HepG2 (cell line): ENCODE results near the gene POLR1C. TPM values are rescaled to one million over a fixed set of nuclear protein-coding genes. Genes with fewer than 3 reads are reported as not detected.

Source experiments
- BORCS8-MEF2B ChIP-seq: sonication (generic); formaldehyde crosslinking; IDR thresholded peaks from 2 replicates; pipeline ENCODE4 v1.8.0; 2022; ENCODE audit warnings: mild to moderate bottlenecking, missing genetic modification reagents
- CENPX ChIP-seq: sonication (generic); formaldehyde crosslinking; IDR thresholded peaks from 2 replicates; pipeline ENCODE4 v1.9.0; 2021; ENCODE audit warnings: mild to moderate bottlenecking, missing genetic modification reagents, moderate library complexity
- DR1 ChIP-seq: sonication (generic); formaldehyde crosslinking; IDR thresholded peaks from 2 replicates; pipeline ENCODE4 v1.8.0; 2021; ENCODE audit warnings: mild to moderate bottlenecking, missing genetic modification reagents, inconsistent platforms
- ETS1 ChIP-seq: sonication (generic); formaldehyde crosslinking; IDR thresholded peaks from 2 replicates; pipeline ENCODE4 v1.4.0; 2020; ENCODE audit warnings: missing genetic modification reagents
- FIP1L1 ChIP-seq: fragments of 200-400 bp; formaldehyde crosslinking; IDR thresholded peaks from 2 replicates; pipeline ENCODE4 v1.6.1; 2018; ENCODE audit warnings: low read depth, mild to moderate bottlenecking, low read length, moderate library complexity, borderline replicate concordance; ENCODE audit not compliant: insufficient read depth
- KAT7 ChIP-seq: IDR thresholded peaks from 2 replicates; pipeline ENCODE4 v1.6.1; 2018; ENCODE audit warnings: borderline replicate concordance, missing compliant biosample characterization
- MLLT10 ChIP-seq: sonication (generic); formaldehyde crosslinking; IDR thresholded peaks from 2 replicates; pipeline ENCODE4 v1.4.0; 2020; ENCODE audit warnings: missing genetic modification reagents
- MXD4 ChIP-seq: IDR thresholded peaks from 2 replicates; pipeline ENCODE4 v1.6.1; 2016; ENCODE audit warnings: mild to moderate bottlenecking, missing biosample characterization, missing genetic modification reagents
- MYC ChIP-seq: sonication (generic); formaldehyde crosslinking; IDR thresholded peaks from 2 replicates; pipeline ENCODE4 v1.9.0; 2021; ENCODE audit warnings: missing genetic modification reagents, borderline replicate concordance
- RXRA ChIP-seq: sonication (generic); formaldehyde crosslinking; IDR thresholded peaks from 2 replicates; pipeline ENCODE4 v1.5.1; 2020; ENCODE audit warnings: missing genetic modification reagents
- SETDB1 ChIP-seq: sonication (generic); formaldehyde crosslinking; IDR thresholded peaks from 2 replicates; pipeline ENCODE4 v1.5.1; 2020; ENCODE audit warnings: missing genetic modification reagents, mild to moderate bottlenecking, borderline replicate concordance
- SMARCC2 ChIP-seq: fragments of 450-650 bp; IDR thresholded peaks from 2 replicates; pipeline ENCODE4 v1.6.1; 2017; ENCODE audit warnings: antibody characterized with exemption, mild to moderate bottlenecking
- ZNF251 ChIP-seq: sonication (generic); formaldehyde crosslinking; IDR thresholded peaks from 2 replicates; pipeline ENCODE4 v1.9.0; 2021; ENCODE audit warnings: mild to moderate bottlenecking, missing genetic modification reagents
- ZNF282 ChIP-seq: fragments of 450-650 bp; IDR thresholded peaks from 2 replicates; pipeline ENCODE4 v1.6.1; 2018; ENCODE audit not compliant: partially characterized antibody
- ZNF292 ChIP-seq: sonication (generic); formaldehyde crosslinking; IDR thresholded peaks from 2 replicates; pipeline ENCODE4 v1.8.1; 2022; ENCODE audit warnings: mild to moderate bottlenecking, low read depth, missing genetic modification reagents, borderline replicate concordance
- ZNF326 ChIP-seq: sonication (generic); formaldehyde crosslinking; IDR thresholded peaks from 2 replicates; pipeline ENCODE4 v1.4.0; 2020; ENCODE audit warnings: missing genetic modification reagents, borderline replicate concordance
- ZNF383 ChIP-seq: sonication (generic); formaldehyde crosslinking; IDR thresholded peaks from 2 replicates; pipeline ENCODE4 v1.4.0; 2020; ENCODE audit warnings: missing genetic modification reagents, mild to moderate bottlenecking, borderline replicate concordance
- ZNF512B ChIP-seq: sonication (generic); formaldehyde crosslinking; IDR thresholded peaks from 2 replicates; pipeline ENCODE4 v1.5.1; 2020; ENCODE audit warnings: missing genetic modification reagents, mild to moderate bottlenecking, borderline replicate concordance
- ZNF567 ChIP-seq: sonication (generic); formaldehyde crosslinking; IDR thresholded peaks from 2 replicates; pipeline ENCODE4 v1.8.1; 2023; ENCODE audit warnings: mild to moderate bottlenecking, missing genetic modification reagents, borderline replicate concordance
- ZNF570 ChIP-seq: sonication (generic); formaldehyde crosslinking; IDR thresholded peaks from 2 replicates; pipeline ENCODE4 v1.4.0; 2020; ENCODE audit warnings: mild to moderate bottlenecking, missing genetic modification reagents, borderline replicate concordance
- ZNF644 ChIP-seq: IDR thresholded peaks from 2 replicates; pipeline ENCODE4 v1.6.1; 2016; ENCODE audit warnings: low read depth
- ZNF674 ChIP-seq: sonication (generic); formaldehyde crosslinking; IDR thresholded peaks from 2 replicates; pipeline ENCODE4 v1.5.0; 2020; ENCODE audit warnings: low read depth, mild to moderate bottlenecking, missing genetic modification reagents
- polyA plus RNA-seq, 8 experiments: library from polyadenylated mRNA; depleted of rRNA in 3 of 8; stranded (reverse) in 7 of 8; unstranded in 1 of 8; fragments of >200 nt; fragmentation: Illumina TruSeq in 4 of 8; extraction: Trizol in 4 of 8; gene quantifications; 2 replicates each; pipeline versions ENCODE4 v1.2.1 to v1.2.3, GENCODE V29; 2011 to 2016; ENCODE audit warnings: low read depth in 4 of 8, missing spikeins in 1 of 8, mixed read lengths in 1 of 8; ENCODE audit not compliant: insufficient read depth in 1 of 8
- total RNA-seq, 5 experiments: library from RNA; depleted of rRNA; stranded (reverse); fragments of >200 nt; fragmentation: Illumina TruSeq; extraction: Trizol; gene quantifications; 2 replicates each; pipeline ENCODE4 v1.2.3, GENCODE V29; 2016; ENCODE audit warnings: low read depth in 1 of 5
- TF ChIP-seq, protein P1 (sequence below): sonication (generic); formaldehyde crosslinking; IDR thresholded peaks from 2 replicates; pipeline ENCODE4 v1.5.0; 2020; ENCODE audit warnings: missing genetic modification reagents
- TF ChIP-seq, protein P2 (sequence below): sonication (generic); formaldehyde crosslinking; IDR thresholded peaks from 2 replicates; pipeline ENCODE4 v1.5.0; 2020; ENCODE audit warnings: mild to moderate bottlenecking, missing genetic modification reagents, moderate library complexity

Gene POLR1C
- total and polyA plus RNA-seq, 2 of the 13 experiments (the other 11 are each of a cell fraction or from before 2014, with no cell fraction given), result 62.6 to 72.2 TPM

GRCh38 chr6:43477235-43478007 is 39.5 kb upstream of the POLR1C start, which contains the start of gene TJAP1 (continued):
- TF ChIP-seq MLLT10 (CRISPR knock-in tag), result no peak
- no peak for TF ChIP-seq CENPX (CRISPR knock-in tag)
- TF ChIP-seq RXRA (CRISPR knock-in tag), result peak; percentile 45; the same call in 1 of the 2 replicates
- TF ChIP-seq ZNF282, result no peak
- TF ChIP-seq DR1 (CRISPR knock-in tag), result peak; percentile 81
- TF ChIP-seq MXD4 (CRISPR knock-in tag), result no peak
- TF ChIP-seq ZNF251, result 0 out of 2 replicates have a peak, but pooled peaks have one; percentile 53
- TF ChIP-seq FIP1L1, result no peak
- TF ChIP-seq, protein P1, sequence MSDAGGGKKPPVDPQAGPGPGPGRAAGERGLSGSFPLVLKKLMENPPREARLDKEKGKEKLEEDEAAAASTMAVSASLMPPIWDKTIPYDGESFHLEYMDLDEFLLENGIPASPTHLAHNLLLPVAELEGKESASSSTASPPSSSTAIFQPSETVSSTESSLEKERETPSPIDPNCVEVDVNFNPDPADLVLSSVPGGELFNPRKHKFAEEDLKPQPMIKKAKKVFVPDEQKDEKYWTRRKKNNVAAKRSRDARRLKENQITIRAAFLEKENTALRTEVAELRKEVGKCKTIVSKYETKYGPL (CRISPR knock-in tag), result no peak
- TF ChIP-seq KAT7 (CRISPR knock-in tag), result peak; percentile 88; the same call in 1 of the 2 replicates
- TF ChIP-seq ZNF567 (CRISPR knock-in tag), result peak; percentile 11; the same call in 1 of the 2 replicates
- no peak for TF ChIP-seq ZNF570 (CRISPR knock-in tag)
- TF ChIP-seq BORCS8-MEF2B (CRISPR knock-in tag), result peak; percentile 76
- 0 out of 2 replicates have a peak, but pooled peaks have one; percentile 66 for TF ChIP-seq ZNF383 (CRISPR knock-in tag)
- no peak for TF ChIP-seq SMARCC2
- no peak for TF ChIP-seq SETDB1
- TF ChIP-seq MYC (CRISPR knock-in tag), result peak; percentile 72; the same call in 1 of the 2 replicates
- TF ChIP-seq, protein P2, sequence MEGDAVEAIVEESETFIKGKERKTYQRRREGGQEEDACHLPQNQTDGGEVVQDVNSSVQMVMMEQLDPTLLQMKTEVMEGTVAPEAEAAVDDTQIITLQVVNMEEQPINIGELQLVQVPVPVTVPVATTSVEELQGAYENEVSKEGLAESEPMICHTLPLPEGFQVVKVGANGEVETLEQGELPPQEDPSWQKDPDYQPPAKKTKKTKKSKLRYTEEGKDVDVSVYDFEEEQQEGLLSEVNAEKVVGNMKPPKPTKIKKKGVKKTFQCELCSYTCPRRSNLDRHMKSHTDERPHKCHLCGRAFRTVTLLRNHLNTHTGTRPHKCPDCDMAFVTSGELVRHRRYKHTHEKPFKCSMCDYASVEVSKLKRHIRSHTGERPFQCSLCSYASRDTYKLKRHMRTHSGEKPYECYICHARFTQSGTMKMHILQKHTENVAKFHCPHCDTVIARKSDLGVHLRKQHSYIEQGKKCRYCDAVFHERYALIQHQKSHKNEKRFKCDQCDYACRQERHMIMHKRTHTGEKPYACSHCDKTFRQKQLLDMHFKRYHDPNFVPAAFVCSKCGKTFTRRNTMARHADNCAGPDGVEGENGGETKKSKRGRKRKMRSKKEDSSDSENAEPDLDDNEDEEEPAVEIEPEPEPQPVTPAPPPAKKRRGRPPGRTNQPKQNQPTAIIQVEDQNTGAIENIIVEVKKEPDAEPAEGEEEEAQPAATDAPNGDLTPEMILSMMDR, result 0 out of 2 replicates have a peak, but pooled peaks have one; percentile 21
- TF ChIP-seq ZNF644, result no peak
- TF ChIP-seq ZNF512B (CRISPR knock-in tag), result no peak
- no peak for TF ChIP-seq ZNF326 (CRISPR knock-in tag)
- TF ChIP-seq ETS1 (CRISPR knock-in tag), result no peak
- 0 out of 2 replicates have a peak, but pooled peaks have one; percentile 11 for TF ChIP-seq ZNF292 (CRISPR knock-in tag)
- no peak for TF ChIP-seq ZNF674 (CRISPR knock-in tag)
